K562 (cell line): ENCODE results near the gene FRMPD1. TPM values are rescaled to one million over a fixed set of nuclear protein-coding genes. Genes with fewer than 3 reads are reported as not detected.

Source experiments
- CC2D1A ChIP-seq: fragments of 450-650 bp; IDR thresholded peaks from 2 replicates; pipeline ENCODE4 v1.6.1; 2017; ENCODE audit warnings: mild to moderate bottlenecking
- ELK3 ChIP-seq: fragments of 450-650 bp; formaldehyde crosslinking; IDR thresholded peaks from 2 replicates; pipeline ENCODE4 v1.4.0; 2020; ENCODE audit warnings: mild to moderate bottlenecking
- GATAD2B ChIP-seq: fragments of 450-650 bp; IDR thresholded peaks from 2 replicates; pipeline ENCODE4 v1.6.1; 2017; ENCODE audit warnings: mild to moderate bottlenecking, borderline replicate concordance
- HDAC8 ChIP-seq: fragments of 450-650 bp; IDR thresholded peaks from 2 replicates; pipeline ENCODE4 v1.6.1; 2016; ENCODE audit warnings: mild to moderate bottlenecking, missing genetic modification characterization, moderate library complexity, missing compliant biosample characterization
- HNRNPK ChIP-seq: fragments of 200-400 bp; formaldehyde crosslinking; IDR thresholded peaks from one replicate; pipeline ENCODE4 v1.6.1; 2018; ENCODE audit warnings: mild to moderate bottlenecking, low read depth, low read length; ENCODE audit not compliant: poor library complexity, severe bottlenecking
- MECOM ChIP-seq: fragments of 250-450 bp; sonication (Bioruptor Pico); IDR thresholded peaks from 2 replicates; pipeline ENCODE4 v1.8.0; 2022; ENCODE audit warnings: inconsistent platforms
- PHTF2 ChIP-seq: fragments of 250-450 bp; sonication (Bioruptor Pico); IDR thresholded peaks from 2 replicates; pipeline ENCODE4 v1.5.0; 2021; ENCODE audit warnings: mild to moderate bottlenecking
- PRMT5 ChIP-seq: sonication (generic); formaldehyde crosslinking; IDR thresholded peaks from 2 replicates; pipeline ENCODE4 v1.5.0; 2020; ENCODE audit warnings: missing genetic modification reagents
- SMARCB1 ChIP-seq: IDR thresholded peaks from 2 replicates; pipeline ENCODE4 v1.6.1; 2011; ENCODE audit warnings: improper control_type of control experiment, low read depth; ENCODE audit not compliant: insufficient read length
- TSC22D4 ChIP-seq: fragments of 450-650 bp; IDR thresholded peaks from 2 replicates; pipeline ENCODE4 v1.6.1; 2016; ENCODE audit warnings: missing genetic modification characterization, missing biosample characterization, control low read depth
- ZNF766 ChIP-seq: fragments of 200-800 bp; sonication (Bioruptor generic); conservative IDR thresholded peaks from 2 replicates; pipeline ENCODE4 v1.6.1; 2016; ENCODE audit warnings: missing genetic modification characterization, missing compliant biosample characterization
- polyA plus RNA-seq, 8 experiments: library from polyadenylated mRNA; depleted of rRNA in 4 of 8; stranded (reverse) in 5 of 8; unstranded in 3 of 8; fragments of >200 nt; fragmentation: Nextera tagmentation in 2 of 8; fragmentation: Illumina TruSeq in 1 of 8; extraction: Ambion mirVana in 2 of 8; extraction: Trizol in 1 of 8; gene quantifications; 2 replicates each; pipeline versions ENCODE4 v1.2.1 to v1.2.3, GENCODE V29; 2011 to 2014; ENCODE audit warnings: inconsistent platforms in 1 of 8, missing spikeins in 1 of 8
- total RNA-seq, 7 experiments: library from RNA; depleted of rRNA in 6 of 7; stranded (reverse); fragments of >200 nt in 6 of 7; fragmentation: Illumina TruSeq in 2 of 7; extraction: Trizol in 2 of 7; gene quantifications; 2 replicates each; pipeline versions ENCODE4 v1.2.1 to v1.2.3, GENCODE V29; 2011 to 2021; ENCODE audit warnings: low replicate concordance in 1 of 7
- TF ChIP-seq, protein P1 (sequence below): sonication (generic); formaldehyde crosslinking; IDR thresholded peaks from 2 replicates; pipeline ENCODE4 v1.4.0; 2020; ENCODE audit warnings: mild to moderate bottlenecking, missing genetic modification reagents
- TF ChIP-seq, protein P2 (sequence below): sonication (generic); formaldehyde crosslinking; IDR thresholded peaks from 2 replicates; pipeline ENCODE4 v1.8.1; 2023; ENCODE audit warnings: mild to moderate bottlenecking, missing genetic modification reagents
- TF ChIP-seq, protein P3 (sequence below): fragments of 450-650 bp; IDR thresholded peaks from 2 replicates; pipeline ENCODE4 v1.6.1; 2016; ENCODE audit warnings: missing biosample characterization, missing genetic modification characterization
- TF ChIP-seq, protein P4 (sequence below): fragments of 250-450 bp; sonication (Bioruptor Pico); IDR thresholded peaks from 2 replicates; pipeline ENCODE4 v1.5.0; 2021; ENCODE audit warnings: mild to moderate bottlenecking, moderate library complexity
- TF ChIP-seq, protein P5 (sequence below): conservative IDR thresholded peaks from 2 replicates; pipeline ENCODE4 v1.6.1; 2011; ENCODE audit warnings: low read depth, mild to moderate bottlenecking, low read length; ENCODE audit not compliant: control insufficient read depth

FRMPD1 gene
- total and polyA plus RNA-seq, 9 of the 15 experiments (the other 6 are each of a cell fraction or from before 2014, with no cell fraction given): not detected

DNA sequence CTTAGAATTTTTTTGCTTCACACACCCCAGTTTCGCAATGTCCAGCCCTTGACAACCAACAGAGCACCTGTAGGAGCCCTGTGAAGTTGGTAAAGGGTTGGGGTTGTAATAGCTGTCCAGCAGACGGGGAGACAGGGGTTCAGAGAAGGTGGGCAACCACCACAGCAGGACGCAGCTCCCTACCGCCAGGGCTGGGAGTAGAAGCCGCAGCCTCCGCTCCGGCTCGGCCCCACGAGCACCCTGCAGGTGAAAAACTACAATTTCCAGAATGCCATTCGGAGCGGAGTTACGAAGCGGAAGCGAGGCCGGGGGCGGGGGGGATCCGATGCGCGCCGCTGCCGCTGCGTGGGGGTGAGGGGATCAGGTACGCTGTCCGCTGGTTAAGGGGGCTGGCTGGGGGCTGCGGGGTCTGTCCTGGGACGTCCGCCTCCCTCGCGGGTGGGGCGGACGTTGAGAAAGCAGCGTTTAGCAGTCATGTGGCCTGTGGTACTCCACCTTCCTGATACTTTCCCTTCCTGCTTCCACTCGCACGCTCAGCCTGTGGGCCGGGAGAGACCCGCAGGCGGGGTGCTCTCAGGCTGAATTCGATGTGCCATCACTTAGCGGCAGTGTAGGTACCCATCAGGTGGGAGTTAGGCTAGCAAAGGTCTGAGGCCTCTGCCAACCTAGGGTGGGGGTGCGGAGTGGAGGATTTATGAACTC is 102.9 kb downstream of the FRMPD1 start, which contains the start of gene TRMT10B (continued):
- TF ChIP-seq, protein P1, sequence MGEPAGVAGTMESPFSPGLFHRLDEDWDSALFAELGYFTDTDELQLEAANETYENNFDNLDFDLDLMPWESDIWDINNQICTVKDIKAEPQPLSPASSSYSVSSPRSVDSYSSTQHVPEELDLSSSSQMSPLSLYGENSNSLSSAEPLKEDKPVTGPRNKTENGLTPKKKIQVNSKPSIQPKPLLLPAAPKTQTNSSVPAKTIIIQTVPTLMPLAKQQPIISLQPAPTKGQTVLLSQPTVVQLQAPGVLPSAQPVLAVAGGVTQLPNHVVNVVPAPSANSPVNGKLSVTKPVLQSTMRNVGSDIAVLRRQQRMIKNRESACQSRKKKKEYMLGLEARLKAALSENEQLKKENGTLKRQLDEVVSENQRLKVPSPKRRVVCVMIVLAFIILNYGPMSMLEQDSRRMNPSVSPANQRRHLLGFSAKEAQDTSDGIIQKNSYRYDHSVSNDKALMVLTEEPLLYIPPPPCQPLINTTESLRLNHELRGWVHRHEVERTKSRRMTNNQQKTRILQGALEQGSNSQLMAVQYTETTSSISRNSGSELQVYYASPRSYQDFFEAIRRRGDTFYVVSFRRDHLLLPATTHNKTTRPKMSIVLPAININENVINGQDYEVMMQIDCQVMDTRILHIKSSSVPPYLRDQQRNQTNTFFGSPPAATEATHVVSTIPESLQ (CRISPR knock-in tag): no peak
- TF ChIP-seq, protein P2, sequence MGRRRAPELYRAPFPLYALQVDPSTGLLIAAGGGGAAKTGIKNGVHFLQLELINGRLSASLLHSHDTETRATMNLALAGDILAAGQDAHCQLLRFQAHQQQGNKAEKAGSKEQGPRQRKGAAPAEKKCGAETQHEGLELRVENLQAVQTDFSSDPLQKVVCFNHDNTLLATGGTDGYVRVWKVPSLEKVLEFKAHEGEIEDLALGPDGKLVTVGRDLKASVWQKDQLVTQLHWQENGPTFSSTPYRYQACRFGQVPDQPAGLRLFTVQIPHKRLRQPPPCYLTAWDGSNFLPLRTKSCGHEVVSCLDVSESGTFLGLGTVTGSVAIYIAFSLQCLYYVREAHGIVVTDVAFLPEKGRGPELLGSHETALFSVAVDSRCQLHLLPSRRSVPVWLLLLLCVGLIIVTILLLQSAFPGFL: no peak
- TF ChIP-seq SMARCB1 (no peak), GATAD2B (no peak), HDAC8 (tag) (no peak), PRMT5 (CRISPR knock-in tag) (no peak), CC2D1A (peak; percentile 27; the same call in 1 of the 2 replicates), MECOM (CRISPR knock-in tag) (no peak), TSC22D4 (tag) (no peak), HNRNPK (no peak), PHTF2 (CRISPR knock-in tag) (no peak), ELK3 (CRISPR knock-in tag) (no peak), ZNF766 (CRISPR knock-in tag) (0 out of 2 replicates have a peak, but pooled peaks have one; percentile 14)
- TF ChIP-seq, protein P3, sequence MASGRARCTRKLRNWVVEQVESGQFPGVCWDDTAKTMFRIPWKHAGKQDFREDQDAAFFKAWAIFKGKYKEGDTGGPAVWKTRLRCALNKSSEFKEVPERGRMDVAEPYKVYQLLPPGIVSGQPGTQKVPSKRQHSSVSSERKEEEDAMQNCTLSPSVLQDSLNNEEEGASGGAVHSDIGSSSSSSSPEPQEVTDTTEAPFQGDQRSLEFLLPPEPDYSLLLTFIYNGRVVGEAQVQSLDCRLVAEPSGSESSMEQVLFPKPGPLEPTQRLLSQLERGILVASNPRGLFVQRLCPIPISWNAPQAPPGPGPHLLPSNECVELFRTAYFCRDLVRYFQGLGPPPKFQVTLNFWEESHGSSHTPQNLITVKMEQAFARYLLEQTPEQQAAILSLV (tag): no peak
- TF ChIP-seq, protein P4, sequence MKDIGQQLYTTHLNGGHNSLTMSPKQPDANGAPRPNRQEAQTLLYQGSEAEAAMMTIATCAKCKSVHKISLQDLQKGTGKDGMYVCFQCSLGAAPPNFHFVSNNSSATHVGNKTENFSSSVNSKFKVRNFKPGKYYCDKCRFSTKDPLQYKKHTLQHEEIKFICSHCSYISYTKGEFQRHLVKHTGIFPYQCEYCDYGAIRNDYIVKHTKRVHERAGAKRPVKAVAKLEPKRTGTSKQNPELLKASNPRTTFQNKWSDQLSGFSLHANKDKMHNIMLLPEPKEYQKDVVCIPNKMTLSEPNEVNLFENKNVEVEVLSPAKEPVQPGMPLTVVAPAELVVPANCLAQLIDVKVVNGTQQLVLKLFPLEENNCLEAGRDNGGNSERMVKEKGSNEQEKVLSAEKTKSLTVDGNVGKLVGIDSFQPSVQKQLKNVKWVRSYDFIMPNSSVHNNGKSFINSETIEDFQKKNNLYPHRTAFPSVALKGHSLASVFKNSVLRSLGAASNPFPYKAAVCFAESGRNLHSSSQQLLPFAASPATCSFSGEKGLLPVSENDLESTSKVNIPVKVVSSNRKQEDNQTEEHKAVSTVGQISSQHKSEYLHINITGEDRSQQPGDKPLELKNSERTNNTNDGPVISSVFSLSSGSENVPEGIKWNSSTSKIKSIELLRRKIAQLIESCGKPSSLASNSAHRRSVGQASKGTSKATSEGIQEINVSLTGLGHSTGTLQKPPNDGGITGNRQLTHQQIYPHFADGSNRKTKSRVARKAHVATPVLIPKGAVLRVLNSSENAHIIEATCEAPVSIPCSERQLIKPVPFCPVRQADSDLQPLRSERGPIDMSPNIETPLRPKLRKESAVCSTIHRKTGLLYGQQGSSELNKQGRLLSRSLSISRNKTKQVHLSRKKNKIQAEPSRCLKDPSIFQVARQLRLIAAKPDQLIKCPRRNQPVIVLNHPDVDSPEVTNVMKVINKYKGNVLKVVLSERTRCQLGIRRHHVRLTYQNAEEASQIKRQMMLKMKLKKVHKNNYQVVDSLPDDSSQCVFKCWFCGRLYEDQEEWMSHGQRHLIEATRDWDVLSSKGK (CRISPR knock-in tag): no peak
- TF ChIP-seq, protein P5, sequence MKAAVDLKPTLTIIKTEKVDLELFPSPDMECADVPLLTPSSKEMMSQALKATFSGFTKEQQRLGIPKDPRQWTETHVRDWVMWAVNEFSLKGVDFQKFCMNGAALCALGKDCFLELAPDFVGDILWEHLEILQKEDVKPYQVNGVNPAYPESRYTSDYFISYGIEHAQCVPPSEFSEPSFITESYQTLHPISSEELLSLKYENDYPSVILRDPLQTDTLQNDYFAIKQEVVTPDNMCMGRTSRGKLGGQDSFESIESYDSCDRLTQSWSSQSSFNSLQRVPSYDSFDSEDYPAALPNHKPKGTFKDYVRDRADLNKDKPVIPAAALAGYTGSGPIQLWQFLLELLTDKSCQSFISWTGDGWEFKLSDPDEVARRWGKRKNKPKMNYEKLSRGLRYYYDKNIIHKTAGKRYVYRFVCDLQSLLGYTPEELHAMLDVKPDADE: peak; percentile 87; the same call in 1 of the 2 replicates
